Stimulated activated CD8-positive, alpha-beta memory T cell treated with anti-CD3 and anti-CD28 coated beads, Interleukin-15, amount 100 ng/mL, for 48 hours (primary cell): Measurements from ENCODE around the gene TMEM94.
"Not testable (repeated sequence)": the region's sequence is repeated elsewhere in the genome, so short reads cannot be mapped to it uniquely, and the experiment has no call there.

Source experiments
- DNase-seq, 2 donors: peaks; one replicate each; pipeline ENCODE4 v3.0.0-alpha.2; 2020; ENCODE audit warnings: low read depth in 2 of 2

Gene TMEM94

GRCh38 chr17:75511270-75511609 is 54.8 kb downstream of the TMEM94 start:
- no peak for DNase-seq

- DNase-seq, result no peak
Measured at GRCh38 chr17:75511610-75512575, 55.5 kb downstream of the TMEM94 start.

GRCh38 chr17:75512926-75513640 is 56.6 kb downstream of the TMEM94 start:
- DNase-seq, result no peak

GRCh38 chr17:75513641-75514000 is 57.2 kb downstream of the TMEM94 start:
- DNase-seq, result no peak

GRCh38 chr17:75514299-75514918 is 58.0 kb downstream of the TMEM94 start:
- no peak for DNase-seq

- no peak for DNase-seq
Measured at GRCh38 chr17:75514919-75515495, 58.6 kb downstream of the TMEM94 start.

- DNase-seq, result peak; percentile 79 to 82
Measured at GRCh38 chr17:75515496-75516254, 59.2 kb downstream of the TMEM94 start, which contains the start of gene CASKIN2. TSS of gene CASKIN2 (minus strand) at chr17:75515537. CDS start at chr17:75513804, 1,733 bp downstream.

GRCh38 chr17:75516255-75516618 is 59.8 kb downstream of the TMEM94 start, which contains the start of gene TSEN54:
TSS of gene TSEN54 (plus strand) at chr17:75516528. CDS start at chr17:75516561, 33 bp downstream.
- DNase-seq, result peak; percentile 94 to 96

GRCh38 chr17:75516619-75517296 is 60.3 kb downstream of the TMEM94 start:
- DNase-seq, result no peak

- peak in 1 of 2 donors; percentile 17 for DNase-seq
Measured at GRCh38 chr17:75517297-75517865, 60.9 kb downstream of the TMEM94 start.

GRCh38 chr17:75518201-75518600 is 61.8 kb downstream of the TMEM94 start:
- DNase-seq, result peak in 1 of 2 donors; percentile 24

- no peak for DNase-seq
Measured at GRCh38 chr17:75518983-75519537, 62.6 kb downstream of the TMEM94 start.

GRCh38 chr17:75520413-75520812 is 64.0 kb downstream of the TMEM94 start:
- not testable (repeated sequence) for DNase-seq

- DNase-seq, result no peak
Measured at GRCh38 chr17:75521290-75521689, 64.9 kb downstream of the TMEM94 start.

- no peak for DNase-seq
Measured at GRCh38 chr17:75521951-75522727, 65.7 kb downstream of the TMEM94 start.

- no peak for DNase-seq
Measured at GRCh38 chr17:75523647-75524046, 67.2 kb downstream of the TMEM94 start.

- no peak for DNase-seq
Measured at GRCh38 chr17:75524269-75524969, 68.0 kb downstream of the TMEM94 start.
